PFSK-1 (cell line): ENCODE results near the gene STAMBPL1.

Experiments
- FOXP2 ChIP-seq: optimal IDR thresholded peaks from 2 replicates; pipeline ENCODE3; 2011; ENCODE audit warnings: borderline replicate concordance, control low read depth, inconsistent platforms; ENCODE audit not compliant: insufficient read depth; ENCODE audit errors: extremely low read length, extremely low read depth
- POLR2AphosphoS5 ChIP-seq: IDR thresholded peaks from 2 replicates; pipeline ENCODE4 v1.6.1; 2012; ENCODE audit warnings: low read depth, mild to moderate bottlenecking, control low read depth, low read length, moderate library complexity
- REST ChIP-seq, 2 experiments: IDR thresholded peaks; 2 replicates each; pipeline versions ENCODE4 v1.6.1 to v1.8.0; 2011 to 2012; ENCODE audit warnings: low read depth in 2 of 2, low read length in 2 of 2, control low read depth in 1 of 2, inconsistent platforms in 1 of 2, mild to moderate bottlenecking in 1 of 2, moderate library complexity in 1 of 2; ENCODE audit not compliant: insufficient read depth in 1 of 2
- SIN3A ChIP-seq: IDR thresholded peaks from 2 replicates; pipeline ENCODE4 v1.6.1; 2012; ENCODE audit warnings: mild to moderate bottlenecking, low read length, moderate library complexity, borderline replicate concordance; ENCODE audit not compliant: insufficient read depth

- no peak for TF ChIP-seq POLR2AphosphoS5
- TF ChIP-seq REST (IDR thresholded peaks at IDR 0.05; ENCODE audit: insufficient read depth in 1 of 2, low read depth in 2 of 2, low read length in 2 of 2): no peak
- TF ChIP-seq SIN3A: no peak
- TF ChIP-seq FOXP2: no peak
Observed at GRCh38 chr10:88941026-88941425, 61.0 kb downstream of the STAMBPL1 start.
